ENCODE measurements around the gene ANK3.
"Not testable (repeated sequence)": the region's sequence is repeated elsewhere in the genome, so short reads cannot be mapped to it uniquely, and the experiment has no call there.

ANK3 gene

GRCh38 chr10:60310740-60311139, 78.9 kb downstream of the ANK3 start:
- DNase-seq (ENCODE audit: low read depth in 1 of 2, low spot score in 1 of 2) = no peak

DNA sequence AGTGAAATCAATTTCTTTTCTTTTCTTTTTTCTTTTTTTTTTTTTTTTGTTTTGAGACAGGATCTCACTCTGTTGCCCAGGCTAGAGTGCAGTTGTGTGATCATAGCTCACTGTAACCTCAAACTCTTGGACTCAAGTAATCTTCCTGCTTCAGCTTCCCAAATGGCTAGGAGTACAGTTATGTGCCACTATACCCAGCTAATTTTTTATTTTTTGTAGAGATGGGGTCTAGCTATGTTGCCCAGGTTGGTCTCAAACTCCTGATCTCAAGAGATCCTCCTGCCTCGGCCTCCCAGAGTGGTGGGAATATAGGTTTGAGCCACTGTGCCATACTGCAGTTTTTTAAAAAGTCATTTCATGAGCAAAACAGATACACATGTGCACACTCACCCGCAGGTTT, 79.8 kb downstream of the ANK3 start:
- no peak for DNase-seq (ENCODE audit: low read depth in 1 of 2, low spot score in 1 of 2)

DNA sequence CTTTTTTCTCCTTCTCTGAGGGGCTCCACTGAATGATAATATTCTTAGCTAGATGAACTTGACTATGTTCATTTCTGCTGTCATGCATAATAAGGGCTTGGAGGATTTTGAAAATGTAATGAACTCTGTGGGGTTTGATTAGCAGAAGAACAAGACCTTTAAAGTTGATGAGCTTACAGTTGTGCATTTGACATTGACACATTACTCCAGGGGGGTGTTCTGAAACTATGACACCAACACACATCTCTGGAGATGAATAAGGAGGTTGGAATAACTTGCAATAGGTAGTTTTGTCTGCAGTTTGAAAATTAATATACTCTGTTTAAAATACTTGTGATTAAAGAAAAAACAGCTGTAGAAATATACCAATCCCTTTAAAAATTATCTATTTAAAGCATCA, 80.3 kb downstream of the ANK3 start:
- DNase-seq (ENCODE audit: low read depth in 1 of 2, low spot score in 1 of 2) = no peak

- DNase-seq (ENCODE audit: low read depth in 1 of 2, low spot score in 1 of 2) = no peak
Measured at GRCh38 chr10:60305380-60305892, 84.2 kb downstream of the ANK3 start.

DNA sequence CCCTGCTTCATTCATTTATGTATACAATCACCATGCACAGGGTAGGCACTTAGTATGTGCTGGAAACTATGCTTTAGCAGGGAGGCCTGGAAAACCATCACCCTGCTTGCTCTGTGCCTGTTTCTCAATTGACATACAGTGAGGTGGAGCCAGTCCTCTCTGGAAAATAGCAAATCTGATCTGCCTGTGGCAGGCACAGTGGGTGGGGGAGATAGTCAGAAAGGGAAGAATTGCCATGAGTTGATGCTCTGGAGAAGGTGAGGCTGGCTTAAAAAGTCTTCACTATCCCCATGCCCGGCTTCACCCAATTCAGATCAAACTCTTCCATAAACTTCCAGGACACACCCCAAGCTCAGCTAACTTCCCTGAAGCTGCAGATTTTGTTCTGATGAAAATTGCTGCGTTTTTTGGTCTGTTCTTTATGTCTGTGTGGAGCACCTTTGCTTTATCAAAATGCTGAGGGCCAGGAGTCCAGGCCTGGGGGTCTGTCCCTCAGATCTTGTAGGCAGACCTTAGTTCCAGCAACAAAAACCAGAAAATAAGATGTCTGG, 84.8 kb downstream of the ANK3 start:
- no peak for DNase-seq (ENCODE audit: low read depth in 1 of 2, low spot score in 1 of 2)

- no peak for DNase-seq (ENCODE audit: low read depth in 1 of 2, low spot score in 1 of 2)
Measured at GRCh38 chr10:60303778-60304177, 85.9 kb downstream of the ANK3 start.

GRCh38 chr10:60299961-60300883, 89.5 kb downstream of the ANK3 start:
- no peak for DNase-seq (ENCODE audit: low read depth in 1 of 2, low spot score in 1 of 2)

DNA sequence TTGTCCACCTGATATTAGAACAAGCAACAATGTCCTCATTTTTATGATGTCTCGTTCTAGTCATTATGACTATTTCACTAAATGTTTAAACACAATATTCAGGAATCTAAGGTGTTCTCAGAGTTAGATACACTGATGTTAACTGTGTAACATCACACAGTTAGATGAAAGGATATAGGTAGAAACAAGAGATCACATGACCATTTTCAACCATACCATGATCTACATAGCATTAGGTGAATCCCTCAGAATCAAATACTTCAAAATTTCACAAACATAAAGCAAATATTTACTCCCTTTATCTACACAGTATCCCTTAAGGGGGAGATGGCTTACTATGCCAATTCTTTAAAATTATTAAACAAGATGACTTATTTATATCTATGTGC, 90.3 kb downstream of the ANK3 start:
- no peak for DNase-seq (ENCODE audit: low read depth in 1 of 2, low spot score in 1 of 2)

- DNase-seq (ENCODE audit: low read depth in 1 of 2, low spot score in 1 of 2) = no peak
Measured at GRCh38 chr10:60298408-60299389, 91.0 kb downstream of the ANK3 start.

DNA sequence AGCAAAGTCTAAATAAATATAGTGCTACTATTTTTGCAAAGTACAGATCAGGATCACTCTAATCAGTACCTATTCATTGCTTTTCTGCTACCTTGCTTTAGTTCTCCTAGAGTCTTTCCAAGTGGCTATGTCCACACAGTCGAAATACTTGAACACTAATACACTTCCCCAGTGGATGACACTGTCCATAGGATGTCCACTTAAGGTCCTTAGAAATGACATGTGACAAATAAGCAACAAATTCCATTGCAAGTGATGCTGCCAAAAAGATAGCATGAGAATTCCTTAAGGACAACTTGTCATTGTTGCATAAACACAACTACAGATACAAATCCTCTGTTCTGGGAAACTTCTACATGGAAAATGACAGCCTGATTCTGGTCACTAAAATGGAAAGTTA, 93.6 kb downstream of the ANK3 start:
- no peak for DNase-seq (ENCODE audit: low read depth in 1 of 2, low spot score in 1 of 2)

DNA sequence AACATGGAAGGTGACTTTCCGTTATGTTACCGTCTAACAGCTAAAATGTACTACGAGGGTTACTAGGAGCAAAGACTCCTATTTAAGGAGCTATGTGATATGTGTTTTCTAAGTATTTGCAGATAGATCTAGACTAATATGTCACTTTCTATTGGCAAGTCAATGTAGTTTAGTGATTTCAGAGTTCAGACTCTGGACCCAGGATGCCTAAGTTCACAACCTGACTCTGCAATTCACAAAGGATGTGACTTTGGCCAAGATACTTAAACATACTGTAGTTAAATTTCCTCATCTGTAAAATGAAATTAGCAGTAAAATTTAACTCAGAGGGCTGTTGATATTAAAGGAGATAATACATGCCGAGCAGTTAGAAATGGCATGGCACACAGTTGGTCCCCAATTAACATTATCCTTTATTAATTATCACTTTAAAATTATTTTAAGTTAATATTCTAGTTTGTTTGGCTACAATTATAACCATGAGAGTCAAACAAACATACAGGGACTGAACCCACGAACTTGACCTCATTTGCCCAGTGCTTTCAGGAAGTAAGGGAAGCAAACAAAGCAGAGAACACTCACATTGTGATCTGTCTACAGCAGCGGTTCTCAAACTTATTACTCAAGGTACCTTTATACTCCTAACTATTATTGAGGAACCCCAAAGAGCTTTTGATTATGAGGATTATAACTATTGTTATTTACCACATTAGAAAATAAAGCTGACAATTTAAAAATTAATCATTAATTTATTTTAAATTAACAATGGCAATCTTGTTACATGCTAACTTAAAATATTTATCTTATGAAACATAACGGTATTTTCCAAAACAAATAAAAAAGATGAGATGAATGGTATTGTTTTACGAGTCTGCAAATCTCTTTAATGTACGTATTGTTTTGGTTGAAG, 94.4 kb downstream of the ANK3 start:
- no peak for DNase-seq (ENCODE audit: low read depth in 1 of 2, low spot score in 1 of 2)

DNA sequence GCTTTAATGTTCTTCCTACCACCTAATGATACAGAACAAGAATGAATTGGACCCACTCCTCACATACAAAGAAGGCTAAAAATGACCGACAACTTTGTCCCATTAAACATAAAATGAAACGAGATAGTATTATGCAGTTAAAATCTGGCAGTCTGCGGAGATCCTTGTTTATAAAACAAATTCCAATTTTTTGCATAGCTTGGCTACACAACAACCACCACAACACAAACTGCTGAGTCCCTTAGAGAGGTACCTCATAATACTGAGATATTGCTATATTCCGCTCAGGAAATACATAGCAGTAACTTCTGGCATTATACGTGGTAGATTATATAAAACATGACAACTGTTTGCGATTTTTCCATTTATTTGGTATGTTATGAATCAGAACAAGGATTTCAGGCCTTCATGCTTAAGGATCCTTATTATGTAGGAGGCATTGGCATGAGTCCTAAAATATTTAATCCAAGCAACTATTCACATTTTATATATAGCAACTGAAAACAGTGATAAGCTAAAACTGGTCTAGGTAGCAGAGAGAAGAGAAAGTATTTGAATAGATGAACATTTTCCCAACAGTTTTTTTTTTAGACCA, 96.0 kb downstream of the ANK3 start:
- DNase-seq (ENCODE audit: low read depth in 1 of 2, low spot score in 1 of 2) = no peak

- no peak for DNase-seq (ENCODE audit: low read depth in 1 of 2, low spot score in 1 of 2)
Measured at GRCh38 chr10:60292998-60293397, 96.7 kb downstream of the ANK3 start.

- DNase-seq (ENCODE audit: low read depth in 1 of 2, low spot score in 1 of 2) = not testable (repeated sequence)
Measured at GRCh38 chr10:60292536-60292935, 97.1 kb downstream of the ANK3 start.

DNA sequence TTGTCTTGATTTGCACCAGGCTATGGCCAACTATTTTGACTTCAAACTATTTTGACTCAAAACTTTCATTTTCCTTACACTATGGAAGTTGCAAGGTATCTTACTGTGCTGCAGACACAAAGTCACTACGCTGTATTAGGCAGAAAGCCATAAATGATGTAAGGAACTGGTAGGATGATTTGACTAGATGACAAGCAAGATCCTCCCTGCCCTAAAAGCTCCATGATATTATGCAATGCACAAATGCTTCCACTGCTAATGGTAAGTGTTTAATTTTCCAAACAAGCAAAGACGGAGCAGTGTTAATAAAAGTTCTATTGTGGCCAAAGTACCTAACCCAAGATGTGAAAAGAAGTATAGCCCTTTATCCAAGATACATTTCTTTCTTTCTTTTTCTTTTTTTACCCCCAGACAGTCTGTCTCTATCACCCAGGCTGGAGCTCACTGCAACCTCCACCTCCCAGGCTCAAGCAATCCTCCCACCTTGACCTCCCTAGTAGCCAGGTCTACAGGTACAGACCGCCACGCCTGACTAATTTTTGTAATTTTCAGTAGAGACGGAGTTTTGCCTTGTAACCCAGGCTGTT, 98.2 kb downstream of the ANK3 start:
- no peak for DNase-seq (ENCODE audit: low read depth in 1 of 2, low spot score in 1 of 2)

- no peak for DNase-seq (ENCODE audit: low read depth in 1 of 2, low spot score in 1 of 2)
Measured at GRCh38 chr10:60290558-60290957, 99.1 kb downstream of the ANK3 start.

GRCh38 chr10:60289800-60290199, 99.9 kb downstream of the ANK3 start:
- no peak for DNase-seq (ENCODE audit: low read depth in 1 of 2, low spot score in 1 of 2)

- DNase-seq (ENCODE audit: low read depth in 1 of 2, low spot score in 1 of 2) = no peak
Measured at GRCh38 chr10:60288256-60288655, 101.4 kb downstream of the ANK3 start.

- no peak for DNase-seq (ENCODE audit: low read depth in 1 of 2, low spot score in 1 of 2)
Measured at GRCh38 chr10:60286559-60286958, 103.1 kb downstream of the ANK3 start.

GRCh38 chr10:60283397-60283796, 106.3 kb downstream of the ANK3 start:
- DNase-seq (ENCODE audit: low read depth in 1 of 2, low spot score in 1 of 2) = no peak

Data from stimulated activated CD4-positive, alpha-beta T cell treated with anti-CD3 and anti-CD28 coated beads, Interleukin-15, amount 100 ng/mL, for 1 hour (primary cell).